Neural progenitor cell (in vitro differentiated cells): ENCODE data around the gene SLFN14. TPM values are rescaled to one million over a fixed set of nuclear protein-coding genes. Genes with fewer than 3 reads are reported as not detected.

Experiments used
- DNase-seq: peaks from one replicate; pipeline ENCODE4 v3.0.0-alpha.2; 2016; ENCODE audit warnings: low spot score
- H2AFZ ChIP-seq: fragments of 200-600 bp; sonication (generic); replicated peaks from 2 replicates; pipeline ENCODE4 v1.6.1; 2016; ENCODE audit warnings: antibody characterized with exemption
- H3F3A ChIP-seq: fragments of 200-600 bp; sonication (generic); 2 replicates; pipeline ENCODE4 v1.6.1; 2016; ENCODE audit warnings: antibody characterized with exemption, low read depth
- H3K27ac ChIP-seq: fragments of 200-600 bp; sonication (generic); 2 replicates; pipeline ENCODE4 v1.5.1; 2016; ENCODE audit warnings: mild to moderate bottlenecking
- H3K27me3 ChIP-seq: fragments of 200-600 bp; sonication (generic); 2 replicates; pipeline ENCODE4 v1.6.1; 2016; ENCODE audit warnings: mild to moderate bottlenecking, moderate library complexity
- H3K36me3 ChIP-seq: fragments of 200-600 bp; sonication (generic); 2 replicates; pipeline ENCODE4 v1.5.1; 2016
- H3K4me1 ChIP-seq: fragments of 200-600 bp; sonication (generic); 2 replicates; pipeline ENCODE4 v1.6.1; 2016; ENCODE audit warnings: mixed run types
- H3K4me2 ChIP-seq: fragments of 200-600 bp; sonication (generic); 2 replicates; pipeline ENCODE4 v1.6.1; 2016
- H3K4me3 ChIP-seq: fragments of 200-600 bp; sonication (generic); 2 replicates; pipeline ENCODE4 v1.5.1; 2016
- H3K79me2 ChIP-seq: fragments of 200-600 bp; sonication (generic); 2 replicates; pipeline ENCODE4 v1.6.1; 2016; ENCODE audit warnings: low read depth
- H3K9ac ChIP-seq: fragments of 200-600 bp; sonication (generic); 2 replicates; pipeline ENCODE4 v1.6.1; 2016
- H3K9me3 ChIP-seq: fragments of 200-600 bp; sonication (generic); 2 replicates; pipeline ENCODE4 v1.5.1; 2016; ENCODE audit warnings: low read depth
- H4K20me1 ChIP-seq: fragments of 200-600 bp; sonication (generic); 2 replicates; pipeline ENCODE4 v1.6.1; 2016; ENCODE audit warnings: low read depth
- H3K27ac Mint-ChIP-seq: 3 replicates; pipeline ENCODE4 v1.8.0; 2021; ENCODE audit warnings: mixed read lengths
- H3K27me3 Mint-ChIP-seq: 2 replicates; pipeline ENCODE4 v1.8.0; 2022; ENCODE audit warnings: low read depth, mild to moderate bottlenecking, inconsistent platforms, moderate library complexity, mixed read lengths; ENCODE audit not compliant: insufficient read depth
- H3K36me3 Mint-ChIP-seq: 3 replicates; pipeline ENCODE4 v1.8.0; 2021; ENCODE audit warnings: mixed read lengths
- H3K4me1 Mint-ChIP-seq: 3 replicates; pipeline ENCODE4 v1.8.0; 2021; ENCODE audit warnings: mixed read lengths
- H3K4me3 Mint-ChIP-seq: 3 replicates; pipeline ENCODE4 v1.8.0; 2021; ENCODE audit warnings: mild to moderate bottlenecking, moderate library complexity, mixed read lengths
- H3K9me3 Mint-ChIP-seq: 3 replicates; pipeline ENCODE4 v1.8.0; 2020; ENCODE audit warnings: mixed read lengths
- CTCF ChIP-seq: fragments of 200-600 bp; sonication (generic); IDR thresholded peaks from 2 replicates; pipeline ENCODE4 v1.5.1; 2017; ENCODE audit warnings: antibody characterized with exemption, mild to moderate bottlenecking
- EZH2 ChIP-seq: fragments of 200-600 bp; sonication (generic); IDR thresholded peaks from 2 replicates; pipeline ENCODE4 v1.6.1; 2017; ENCODE audit warnings: antibody characterized with exemption, mild to moderate bottlenecking, moderate library complexity
- EZH2phosphoT487 ChIP-seq: fragments of 200-600 bp; sonication (generic); IDR thresholded peaks from 2 replicates; pipeline ENCODE4 v1.6.1; 2017; ENCODE audit warnings: antibody characterized with exemption
- total RNA-seq: library from RNA; depleted of rRNA; stranded (reverse); fragments of >200 nt; gene quantifications from 2 replicates; pipeline ENCODE4 v1.2.3, GENCODE V29; 2015; ENCODE audit warnings: low replicate concordance

The SLFN14 gene
- total RNA-seq, 1 donor from 2014 or later: not detected

GRCh38 chr17:35587074-35587961, 26.7 kb upstream of the SLFN14 start, which contains the start of gene AP2B1:
TSS of gene AP2B1 (plus strand) at chr17:35587322. CDS start at chr17:35594031, 6,709 bp downstream.
- H3K27me3 Mint-ChIP-seq: peaks cover 6% of the 10 kb centered on the region
- no peaks in the 10 kb centered on the region for H3K9me3 Mint-ChIP-seq
- peak within 1 kb of the TSS; percentile 74 for H3K4me3 ChIP-seq
- peaks cover 11% of the 10 kb centered on the region for H4K20me1 ChIP-seq
- H3K27ac ChIP-seq: peak within 1 kb of the TSS; percentile 91
- peak within 1 kb of the TSS; percentile 60 for H3K9ac ChIP-seq
- H3K36me3 Mint-ChIP-seq: no peaks in the 10 kb centered on the region
- peak within 1 kb of the TSS; percentile 84 for H2AFZ ChIP-seq
- TF ChIP-seq CTCF (no peak), EZH2phosphoT487 (peak; percentile 25), EZH2 (peak; percentile 54)
- H3K4me2 ChIP-seq: peak within 1 kb of the TSS; percentile 73
- no peaks in the 10 kb centered on the region for H3K36me3 ChIP-seq
- peaks cover 21% of the 10 kb centered on the region for H3K4me1 Mint-ChIP-seq
- H3K27ac Mint-ChIP-seq: peak within 1 kb of the TSS; percentile 96
- peaks cover 13% of the 10 kb centered on the region for H3K4me1 ChIP-seq
- peaks cover 50% of the 10 kb centered on the region for H3K79me2 ChIP-seq
- H3K4me3 Mint-ChIP-seq: peak within 1 kb of the TSS; percentile 99
- H3K9me3 ChIP-seq: no peaks in the 10 kb centered on the region
- peaks cover 12% of the 10 kb centered on the region for H3K27me3 ChIP-seq
- DNase-seq: peak; percentile 94
- H3F3A ChIP-seq: peaks cover 11% of the 10 kb centered on the region

- H3K27ac ChIP-seq: peak overlapping the region; percentile 91
- H4K20me1 ChIP-seq: peaks cover 6% of the 10 kb centered on the region
- peaks cover 13% of the 10 kb centered on the region for H3K4me1 ChIP-seq
- peaks cover 6% of the 10 kb centered on the region for H3K27me3 Mint-ChIP-seq
- no peak for DNase-seq
- H3K9me3 ChIP-seq: no peaks in the 10 kb centered on the region
- H3K36me3 ChIP-seq: no peaks in the 10 kb centered on the region
- peak overlapping the region; percentile 74 for H3K4me3 ChIP-seq
- H3K4me1 Mint-ChIP-seq: peaks cover 21% of the 10 kb centered on the region
- peak overlapping the region; percentile 96 for H3K27ac Mint-ChIP-seq
- peak overlapping the region; percentile 73 for H3K4me2 ChIP-seq
- peak overlapping the region; percentile 60 for H3K9ac ChIP-seq
- H3F3A ChIP-seq: peaks cover 11% of the 10 kb centered on the region
- H3K4me3 Mint-ChIP-seq: peak overlapping the region; percentile 99
- H3K9me3 Mint-ChIP-seq: no peaks in the 10 kb centered on the region
- no peaks in the 10 kb centered on the region for H3K36me3 Mint-ChIP-seq
- TF ChIP-seq CTCF (no peak), EZH2 (no peak), EZH2phosphoT487 (no peak)
- H3K79me2 ChIP-seq: peaks cover 43% of the 10 kb centered on the region
- H2AFZ ChIP-seq: peak overlapping the region; percentile 84
- peaks cover 12% of the 10 kb centered on the region for H3K27me3 ChIP-seq
Observed at GRCh38 chr17:35586569-35587073, 26.0 kb upstream of the SLFN14 start.

- Mint-ChIP-seq H3K4me1 (peaks cover 21% of the 10 kb centered on the region), H3K4me3 (no peak overlapping the region)
Observed at GRCh38 chr17:35584061-35584460, 23.4 kb upstream of the SLFN14 start.

More at GRCh38 chr17:35584061-35584460, 23.4 kb upstream of the SLFN14 start:
- H3K9ac ChIP-seq: no peak overlapping the region
- H3K4me3 ChIP-seq: no peak overlapping the region
- no peaks in the 10 kb centered on the region for H4K20me1 ChIP-seq
- H2AFZ ChIP-seq: no peak overlapping the region
- no peak overlapping the region for H3K27ac ChIP-seq
- H3K9me3 Mint-ChIP-seq: no peaks in the 10 kb centered on the region
- no peak for DNase-seq
- no peak overlapping the region for H3K27ac Mint-ChIP-seq
- peaks cover 26% of the 10 kb centered on the region for H3F3A ChIP-seq
- H3K4me1 ChIP-seq: peaks cover 14% of the 10 kb centered on the region
- peaks cover 6% of the 10 kb centered on the region for H3K27me3 Mint-ChIP-seq
- H3K79me2 ChIP-seq: peaks cover 24% of the 10 kb centered on the region
- TF ChIP-seq EZH2: no peak
- TF ChIP-seq EZH2phosphoT487: no peak
- no peak for TF ChIP-seq CTCF
- H3K4me2 ChIP-seq: no peak overlapping the region
- no peaks in the 10 kb centered on the region for H3K36me3 ChIP-seq
- H3K27me3 ChIP-seq: peaks cover 12% of the 10 kb centered on the region
- no peaks in the 10 kb centered on the region for H3K36me3 Mint-ChIP-seq
- no peaks in the 10 kb centered on the region for H3K9me3 ChIP-seq
